ENCODE data around the gene SLC38A8.

DNA sequence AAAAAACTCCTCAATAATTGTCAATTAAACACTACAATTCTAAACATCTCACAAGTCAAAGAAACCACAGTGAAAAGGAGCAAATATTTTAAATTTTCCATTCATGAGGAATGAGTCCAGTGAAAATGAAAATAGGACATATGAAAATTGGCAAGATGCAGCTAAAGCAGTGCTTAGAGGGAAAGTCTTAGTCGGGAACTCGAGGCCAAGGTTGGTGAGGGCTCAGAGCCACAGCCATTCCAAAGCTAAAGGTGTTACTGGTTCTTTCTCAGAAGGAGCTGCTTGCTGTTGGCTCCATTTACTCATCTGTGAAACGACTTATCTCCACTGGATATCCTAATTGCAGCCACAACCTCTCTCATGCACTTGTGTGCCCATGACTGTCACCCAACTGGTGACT, 6.5 kb downstream of the SLC38A8 start:
- no peak for TF ChIP-seq CTCF (IDR thresholded peaks at IDR 0.05)
- no peak for TF ChIP-seq POLR2A (IDR thresholded peaks at IDR 0.05)
